SU-DHL-6 (cell line): ENCODE measurements around the gene OR2H2.

Experiments
- H2AFZ ChIP-seq: fragments of 200-600 bp; sonication (generic); 2 replicates; pipeline ENCODE4 v1.6.1; 2014; ENCODE audit warnings: low read depth, mild to moderate bottlenecking, moderate library complexity, mixed read lengths, antibody characterized with exemption, low read length; ENCODE audit not compliant: severe bottlenecking
- H3F3A ChIP-seq: fragments of 200-600 bp; shearing (Covaris generic); 2 replicates; pipeline ENCODE4 v1.6.0; 2016; ENCODE audit warnings: antibody characterized with exemption, mild to moderate bottlenecking; ENCODE audit not compliant: insufficient read depth
- H3K27ac ChIP-seq: fragments of 200-600 bp; sonication (generic); 2 replicates; pipeline ENCODE4 v1.5.1; 2016; ENCODE audit warnings: low read depth, mild to moderate bottlenecking, low read length, moderate library complexity, mixed read lengths
- H3K27me3 ChIP-seq: fragments of 200-600 bp; sonication (generic), shearing (Covaris generic); 2 replicates; pipeline ENCODE4 v1.6.0; 2014; ENCODE audit warnings: mild to moderate bottlenecking, low read length
- H3K36me3 ChIP-seq: fragments of 200-600 bp; sonication (generic); 2 replicates; pipeline ENCODE4 v1.6.1; 2014; ENCODE audit warnings: mild to moderate bottlenecking, low read length, mixed read lengths
- H3K4me2 ChIP-seq: fragments of 300-600, 200-600 bp; shearing (Covaris generic), sonication (generic); 2 replicates; pipeline ENCODE4 v1.6.0; 2014; ENCODE audit warnings: low read length, low read depth, mild to moderate bottlenecking; ENCODE audit not compliant: poor library complexity, severe bottlenecking
- H3K4me3 ChIP-seq: fragments of 200-600 bp; sonication (generic); 2 replicates; pipeline ENCODE4 v1.5.1; 2014; ENCODE audit warnings: antibody characterized with exemption, low read length, mild to moderate bottlenecking, mixed read lengths; ENCODE audit not compliant: insufficient read depth, poor library complexity, severe bottlenecking
- H3K79me2 ChIP-seq: fragments of 200-600 bp; sonication (generic); 2 replicates; pipeline ENCODE4 v1.6.1; 2014; ENCODE audit warnings: mild to moderate bottlenecking, low read length, moderate library complexity; ENCODE audit not compliant: insufficient read depth
- H3K9ac ChIP-seq: fragments of 200-600 bp; sonication (generic); 2 replicates; pipeline ENCODE4 v1.7.0; 2014; ENCODE audit warnings: mild to moderate bottlenecking, low read length
- H3K9me2 ChIP-seq: fragments of 200-600 bp; sonication (generic); replicated peaks from 2 replicates; pipeline ENCODE4 v1.6.1; 2014; ENCODE audit warnings: low read length; ENCODE audit not compliant: insufficient read depth
- H3K9me3 ChIP-seq: fragments of 200-600 bp; sonication (generic); 2 replicates; pipeline ENCODE4 v1.6.1; 2014; ENCODE audit warnings: low read length, mixed read lengths; ENCODE audit not compliant: insufficient read depth
- H4K20me1 ChIP-seq: fragments of 200-600 bp; sonication (generic); 2 replicates; pipeline ENCODE4 v1.6.1; 2014; ENCODE audit warnings: low read depth, mild to moderate bottlenecking, antibody characterized with exemption, low read length, moderate library complexity, mixed read lengths
- EZH2phosphoT487 ChIP-seq: fragments of 200-600 bp; sonication (generic), shearing (Covaris generic); conservative IDR thresholded peaks from 2 replicates; pipeline ENCODE4 v1.6.1; 2018; ENCODE audit warnings: mild to moderate bottlenecking, antibody characterized with exemption, low read length, moderate library complexity, mixed read lengths
- TF ChIP-seq, protein P1 (sequence below): fragments of 200-600 bp; sonication (generic); IDR thresholded peaks from one replicate; pipeline ENCODE4 v1.5.1; 2017; ENCODE audit warnings: antibody characterized with exemption, mild to moderate bottlenecking, low read length, moderate library complexity; ENCODE audit not compliant: insufficient read depth, poor library complexity, severe bottlenecking

OR2H2 gene

DNA sequence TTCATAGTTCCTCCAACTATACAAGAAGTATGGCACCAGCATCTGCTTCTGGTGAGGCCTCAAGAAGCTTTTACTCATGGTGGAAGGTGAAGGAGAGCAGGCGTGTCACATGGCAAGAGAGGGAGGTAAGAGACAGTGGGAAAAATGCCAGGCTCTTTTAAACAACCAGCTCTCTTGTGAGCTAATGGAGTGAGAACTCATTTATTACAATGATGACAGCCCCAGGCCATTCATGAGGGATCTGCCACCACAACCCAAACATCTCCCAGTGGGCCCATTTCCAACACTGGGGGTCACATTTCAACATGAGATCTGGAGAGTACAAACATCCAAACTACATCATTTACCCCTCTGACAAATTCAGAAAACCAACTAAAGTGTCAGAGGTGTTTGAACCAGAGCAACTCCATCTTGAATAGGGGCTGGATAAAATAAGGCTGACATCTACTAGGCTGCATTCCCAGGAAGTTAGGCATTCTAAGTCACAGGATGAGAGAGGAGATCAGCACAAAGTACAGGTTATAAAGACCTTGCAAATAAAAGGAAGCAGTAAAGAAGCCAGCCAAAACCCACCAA lies 23.2 kb upstream of the OR2H2 start:
- no peak overlapping the region for H3K27ac ChIP-seq
- no peaks in the 10 kb centered on the region for H3K9me2 ChIP-seq
- H3K9ac ChIP-seq, result no peak overlapping the region
- no peaks in the 10 kb centered on the region for H3F3A ChIP-seq
- no peak overlapping the region for H2AFZ ChIP-seq
- H3K4me3 ChIP-seq, result no peak overlapping the region
- no peaks in the 10 kb centered on the region for H3K36me3 ChIP-seq
- H3K4me2 ChIP-seq, result no peak overlapping the region
- H4K20me1 ChIP-seq, result no peaks in the 10 kb centered on the region
- H3K9me3 ChIP-seq, result no peaks in the 10 kb centered on the region
- H3K27me3 ChIP-seq, result no peaks in the 10 kb centered on the region
- no peaks in the 10 kb centered on the region for H3K79me2 ChIP-seq
- TF ChIP-seq EZH2phosphoT487, result no peak
- TF ChIP-seq, protein P1, sequence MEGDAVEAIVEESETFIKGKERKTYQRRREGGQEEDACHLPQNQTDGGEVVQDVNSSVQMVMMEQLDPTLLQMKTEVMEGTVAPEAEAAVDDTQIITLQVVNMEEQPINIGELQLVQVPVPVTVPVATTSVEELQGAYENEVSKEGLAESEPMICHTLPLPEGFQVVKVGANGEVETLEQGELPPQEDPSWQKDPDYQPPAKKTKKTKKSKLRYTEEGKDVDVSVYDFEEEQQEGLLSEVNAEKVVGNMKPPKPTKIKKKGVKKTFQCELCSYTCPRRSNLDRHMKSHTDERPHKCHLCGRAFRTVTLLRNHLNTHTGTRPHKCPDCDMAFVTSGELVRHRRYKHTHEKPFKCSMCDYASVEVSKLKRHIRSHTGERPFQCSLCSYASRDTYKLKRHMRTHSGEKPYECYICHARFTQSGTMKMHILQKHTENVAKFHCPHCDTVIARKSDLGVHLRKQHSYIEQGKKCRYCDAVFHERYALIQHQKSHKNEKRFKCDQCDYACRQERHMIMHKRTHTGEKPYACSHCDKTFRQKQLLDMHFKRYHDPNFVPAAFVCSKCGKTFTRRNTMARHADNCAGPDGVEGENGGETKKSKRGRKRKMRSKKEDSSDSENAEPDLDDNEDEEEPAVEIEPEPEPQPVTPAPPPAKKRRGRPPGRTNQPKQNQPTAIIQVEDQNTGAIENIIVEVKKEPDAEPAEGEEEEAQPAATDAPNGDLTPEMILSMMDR, result no peak

DNA sequence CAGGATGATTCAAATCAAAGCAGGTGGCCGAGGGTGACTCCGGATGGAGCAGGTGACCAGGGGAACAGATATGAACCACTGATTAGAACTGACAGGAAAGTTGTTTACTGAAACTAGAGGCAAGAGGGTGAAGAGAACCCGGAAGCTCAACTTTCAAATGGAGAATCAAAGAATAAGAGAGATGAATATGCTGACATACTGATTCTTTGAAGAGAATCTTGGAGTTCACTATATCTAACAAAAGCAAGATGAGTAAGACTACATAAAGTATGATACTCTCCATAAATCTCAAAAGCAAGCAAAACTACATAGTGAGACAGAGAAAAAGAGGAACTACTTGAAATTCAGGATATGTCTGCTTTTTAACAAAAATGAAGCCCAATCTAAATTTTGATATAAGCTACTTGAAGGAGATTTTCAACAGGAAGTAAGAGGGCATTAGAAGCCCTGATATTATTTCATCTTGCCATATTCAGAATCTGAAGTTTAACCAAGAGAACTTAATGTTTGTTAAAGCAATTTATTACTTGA lies 21.4 kb upstream of the OR2H2 start:
- H3K4me3 ChIP-seq, result no peak overlapping the region

DNA sequence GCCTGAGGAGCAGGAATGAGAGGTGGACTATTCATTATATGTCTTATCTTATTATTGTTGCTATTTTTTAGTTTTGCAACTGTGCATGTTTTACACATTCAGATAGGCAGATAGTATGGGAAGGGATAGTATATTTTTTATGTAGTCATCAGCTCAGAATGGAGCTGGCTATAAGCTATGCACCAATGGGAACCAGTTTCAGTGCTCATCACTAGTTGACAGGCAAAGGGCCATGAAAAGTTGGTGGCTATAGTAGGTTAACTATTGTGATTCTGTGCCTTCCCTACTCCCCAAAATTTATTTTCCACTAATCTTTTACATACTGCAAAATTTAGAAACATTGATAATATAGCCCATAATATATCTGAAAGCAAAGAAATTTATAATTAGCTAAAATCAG lies 20.0 kb upstream of the OR2H2 start:
- Histone ChIP-seq H3K9me3 (no peaks in the 10 kb centered on the region), H3K4me3 (no peak overlapping the region), H3F3A (no peaks in the 10 kb centered on the region), H3K79me2 (no peaks in the 10 kb centered on the region), H3K27ac (no peak overlapping the region), H3K9me2 (no peaks in the 10 kb centered on the region), H3K27me3 (0 out of 2 replicates have a peak, but pooled peaks cover 3% of the 10 kb centered on the region), H2AFZ (no peak overlapping the region), H3K9ac (no peak overlapping the region), H3K4me2 (no peak overlapping the region), H3K36me3 (no peaks in the 10 kb centered on the region), H4K20me1 (no peaks in the 10 kb centered on the region)
- no peak for TF ChIP-seq EZH2phosphoT487
- TF ChIP-seq, protein P1, result no peak

More for the DNA sequence above, 21.4 kb upstream of the OR2H2 start:
- TF ChIP-seq, protein P1, result no peak
- Histone ChIP-seq H3K27me3 (0 out of 2 replicates have a peak, but pooled peaks cover 3% of the 10 kb centered on the region), H2AFZ (no peak overlapping the region), H3K4me2 (no peak overlapping the region), H4K20me1 (no peaks in the 10 kb centered on the region), H3K9me3 (no peaks in the 10 kb centered on the region), H3K27ac (no peak overlapping the region), H3K79me2 (no peaks in the 10 kb centered on the region), H3K9ac (no peak overlapping the region), H3F3A (no peaks in the 10 kb centered on the region), H3K9me2 (no peaks in the 10 kb centered on the region), H3K36me3 (no peaks in the 10 kb centered on the region)
